Tibial nerve (tissue), 3 donors: ENCODE results near the gene FAM13A.

Experiments
- CTCF ChIP-seq, 5 experiments: fragments of 200-600 bp in 3 of 5; fragments of 450-650 bp in 2 of 5; sonication (generic) in 3 of 5; IDR thresholded peaks; one replicate each; pipeline ENCODE4 v1.5.1; 2016 to 2019; ENCODE audit warnings: antibody characterized with exemption in 5 of 5, mild to moderate bottlenecking in 3 of 5, moderate library complexity in 2 of 5
- POLR2A ChIP-seq, 2 donors: fragments of 450-650 bp; IDR thresholded peaks; one replicate each; pipeline ENCODE4 v1.6.1; 2017; ENCODE audit warnings: antibody characterized with exemption in 2 of 2, mild to moderate bottlenecking in 2 of 2, moderate library complexity in 2 of 2

DNA sequence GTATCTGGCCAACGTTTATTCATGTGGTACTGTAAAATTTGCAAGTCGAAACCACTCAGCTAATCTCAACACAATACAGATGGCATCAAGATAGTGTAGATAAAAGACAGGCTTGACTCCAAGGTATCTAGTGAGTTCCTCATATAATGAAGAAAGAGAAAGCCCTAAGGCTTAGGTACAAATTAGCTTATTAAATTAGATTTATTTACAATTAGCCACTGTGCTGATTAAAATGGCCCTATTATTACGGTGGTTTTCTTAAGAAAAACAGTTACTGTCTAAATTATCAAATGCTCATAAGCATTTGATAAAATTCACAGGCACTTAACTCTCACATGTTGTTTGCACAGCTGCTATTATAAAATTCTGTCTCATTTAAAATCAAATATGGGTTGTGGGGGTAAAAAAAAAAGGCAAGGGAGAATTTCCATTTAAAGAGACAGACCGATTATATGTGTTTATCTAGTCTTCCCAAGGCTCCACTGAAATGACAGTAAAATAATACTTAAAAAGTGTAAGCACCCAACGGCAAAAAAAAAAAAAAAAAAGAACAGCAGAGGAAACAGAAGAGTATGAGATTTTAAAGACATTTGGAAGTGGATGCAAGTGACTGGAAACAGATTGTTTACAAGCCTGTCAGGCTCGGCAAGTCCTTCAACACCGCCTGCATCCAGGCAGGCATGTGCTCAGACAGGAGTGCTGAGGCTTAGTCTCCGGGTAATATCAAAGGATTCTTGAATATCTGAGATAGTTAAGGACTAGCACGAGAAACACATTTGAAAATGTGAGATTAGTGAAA lies 55.1 kb downstream of the FAM13A start:
- TF ChIP-seq CTCF (IDR thresholded peaks at IDR 0.05) (no peak), POLR2A (IDR thresholded peaks at IDR 0.05) (no peak)
